ENCODE measurements around the gene COQ6.
A peak's percentile ranks its signal among the peaks of the same experiment; 100 is the strongest.
"Not testable (repeated sequence)": the region's sequence is repeated elsewhere in the genome, so short reads cannot be mapped to it uniquely, and the experiment has no call there.

Gene COQ6

GRCh38 chr14:73949752-73950734, at the start of gene COQ6, which contains the start of gene FAM161B:
Gene COQ6 (plus strand): TSS chr14:73950302. CDS start chr14:73950333, 31 bp downstream.
Gene FAM161B (minus strand): TSS chr14:73950094. CDS start chr14:73950026, 68 bp downstream.
- peak; percentile 98 for DNase-seq (ENCODE audit: low read depth, low spot score)

GRCh38 chr14:73903028-73903427, 47.1 kb upstream of the COQ6 start:
- no peak for DNase-seq (ENCODE audit: low read depth, low spot score)

GRCh38 chr14:73909681-73910080, 40.4 kb upstream of the COQ6 start:
- DNase-seq (ENCODE audit: low read depth, low spot score) = no peak

- DNase-seq (ENCODE audit: low read depth, low spot score) = peak; percentile 9
Observed at GRCh38 chr14:73913256-73913655, 36.8 kb upstream of the COQ6 start.

GRCh38 chr14:73916324-73916723, 33.8 kb upstream of the COQ6 start:
- DNase-seq (ENCODE audit: low read depth, low spot score) = no peak

- not testable (repeated sequence) for DNase-seq (ENCODE audit: low read depth, low spot score)
Observed at GRCh38 chr14:73919457-73919856, 30.6 kb upstream of the COQ6 start.

- DNase-seq (ENCODE audit: low read depth, low spot score) = no peak
Observed at GRCh38 chr14:73924337-73924736, 25.8 kb upstream of the COQ6 start.

- peak; percentile 9 for DNase-seq (ENCODE audit: low read depth, low spot score)
Observed at GRCh38 chr14:73935666-73936065, 14.4 kb upstream of the COQ6 start.

- no peak for DNase-seq (ENCODE audit: low read depth, low spot score)
Observed at GRCh38 chr14:73936548-73936947, 13.6 kb upstream of the COQ6 start.

- DNase-seq (ENCODE audit: low read depth, low spot score) = no peak
Observed at GRCh38 chr14:73937012-73937411, 13.1 kb upstream of the COQ6 start.

- DNase-seq (ENCODE audit: low read depth, low spot score) = no peak
Observed at GRCh38 chr14:73942180-73942579, 7.9 kb upstream of the COQ6 start.

- no peak for DNase-seq (ENCODE audit: low read depth, low spot score)
Observed at GRCh38 chr14:73943083-73943482, 7.0 kb upstream of the COQ6 start.

- DNase-seq (ENCODE audit: low read depth, low spot score) = no peak
Observed at GRCh38 chr14:73944432-73945158, 5.5 kb upstream of the COQ6 start.

- DNase-seq (ENCODE audit: low read depth, low spot score) = no peak
Observed at GRCh38 chr14:73945159-73945670, 4.9 kb upstream of the COQ6 start.

GRCh38 chr14:73953731-73954130, 3.6 kb downstream of the COQ6 start:
- no peak for DNase-seq (ENCODE audit: low read depth, low spot score)

GRCh38 chr14:73955674-73956073, 5.6 kb downstream of the COQ6 start:
- no peak for DNase-seq (ENCODE audit: low read depth, low spot score)

GRCh38 chr14:73958591-73958990, 8.5 kb downstream of the COQ6 start:
- DNase-seq (ENCODE audit: low read depth, low spot score) = no peak

- DNase-seq (ENCODE audit: low read depth, low spot score) = no peak
Observed at GRCh38 chr14:73961192-73961591, 11.1 kb downstream of the COQ6 start.

GRCh38 chr14:73965216-73965615, 15.1 kb downstream of the COQ6 start:
- no peak for DNase-seq (ENCODE audit: low read depth, low spot score)

- DNase-seq (ENCODE audit: low read depth, low spot score) = no peak
Observed at GRCh38 chr14:73968885-73969284, 18.8 kb downstream of the COQ6 start.

GRCh38 chr14:73973497-73973896, 23.4 kb downstream of the COQ6 start:
- no peak for DNase-seq (ENCODE audit: low read depth, low spot score)

- DNase-seq (ENCODE audit: low read depth, low spot score) = no peak
Observed at GRCh38 chr14:73976125-73976524, 26.0 kb downstream of the COQ6 start.
